ENCODE measurements around the gene ZPBP. TPM values are rescaled to one million over a fixed set of nuclear protein-coding genes. Genes with fewer than 3 reads are reported as not detected.

ZPBP gene
- total RNA-seq, 1 donor from 2014 or later, result not detected

GRCh38 chr7:49893131-49893530 is 199.9 kb downstream of the ZPBP start:
- no peak for TF ChIP-seq CTCF (IDR thresholded peaks at IDR 0.05)

GRCh38 chr7:49892481-49892880 is 200.6 kb downstream of the ZPBP start:
- intact Hi-C loops (cut with DNase I), result no loop called here
- TF ChIP-seq CTCF (IDR thresholded peaks at IDR 0.05), result no peak
- Histone ChIP-seq H3K27ac (no peak overlapping the region), H3K4me3 (no peak overlapping the region), H3K27me3 (no peaks in the 10 kb centered on the region), H3K9me3 (no peaks in the 10 kb centered on the region), H3K36me3 (no peaks in the 10 kb centered on the region), H3K4me1 (no peaks in the 10 kb centered on the region)
- no peak for DNase-seq (ENCODE audit: low spot score in 2 of 2)

More at GRCh38 chr7:49893131-49893530, 199.9 kb downstream of the ZPBP start:
- Histone ChIP-seq H3K4me1 (no peaks in the 10 kb centered on the region), H3K9me3 (no peaks in the 10 kb centered on the region), H3K4me3 (no peak overlapping the region), H3K27ac (no peak overlapping the region), H3K27me3 (no peaks in the 10 kb centered on the region), H3K36me3 (no peaks in the 10 kb centered on the region)
- intact Hi-C loops (cut with DNase I), result no loop called here
- DNase-seq (ENCODE audit: low spot score in 2 of 2), result no peak

Other genes with a start within 250 kb of the ZPBP start
- gene IKZF1, start 211.5 kb upstream of the ZPBP start, total RNA-seq, result 3.6 TPM

Data from ascending aorta (tissue), 2 donors.